GM18505 (cell line): ENCODE data around the gene KRT39.

Experiments
- ATAC-seq: cut with Tn5 transposase; IDR thresholded peaks from one replicate; pipeline ENCODE4 v1.9.1; 2021; ENCODE audit not compliant: unreplicated experiment
- POLR2A ChIP-seq: IDR thresholded peaks from 4 replicates; pipeline ENCODE4 v1.6.1; 2011; ENCODE audit warnings: borderline replicate concordance; ENCODE audit not compliant: insufficient read depth, insufficient read length; ENCODE audit errors: extremely low read depth

The KRT39 gene

DNA sequence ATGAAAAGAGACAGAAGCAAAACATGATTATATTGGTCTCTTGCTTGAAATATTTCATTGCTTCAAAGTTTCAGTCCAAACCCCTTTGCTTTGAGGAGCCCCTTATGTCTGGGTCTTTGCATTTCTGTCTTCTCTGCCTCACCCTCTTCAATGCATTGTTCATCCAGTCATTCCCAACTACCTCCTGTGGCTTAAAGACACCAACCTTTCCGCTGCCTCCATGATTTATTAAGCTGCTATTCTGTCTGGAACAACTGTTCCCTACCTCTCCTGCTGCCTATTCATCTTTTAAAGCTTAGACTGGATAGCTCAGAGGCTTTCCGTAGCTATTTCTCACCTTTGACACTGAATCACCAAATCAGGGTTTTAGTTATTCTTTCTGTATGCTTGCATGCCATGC, 30.6 kb upstream of the KRT39 start:
- no peak for TF ChIP-seq POLR2A
- no peak for ATAC-seq

GRCh38 chr17:40996829-40997228, 30.1 kb upstream of the KRT39 start:
- no peak for TF ChIP-seq POLR2A
- ATAC-seq: no peak

GRCh38 chr17:40995116-40995515, 28.4 kb upstream of the KRT39 start:
- no peak for ATAC-seq
- no peak for TF ChIP-seq POLR2A

- ATAC-seq: no peak
- no peak for TF ChIP-seq POLR2A
Observed at GRCh38 chr17:40993839-40994238, 27.1 kb upstream of the KRT39 start, which contains the start of gene KRTAP3-3. KRTAP3-3 (minus strand) TSS chr17:40994164; CDS start chr17:40994097, 67 bp downstream.

DNA sequence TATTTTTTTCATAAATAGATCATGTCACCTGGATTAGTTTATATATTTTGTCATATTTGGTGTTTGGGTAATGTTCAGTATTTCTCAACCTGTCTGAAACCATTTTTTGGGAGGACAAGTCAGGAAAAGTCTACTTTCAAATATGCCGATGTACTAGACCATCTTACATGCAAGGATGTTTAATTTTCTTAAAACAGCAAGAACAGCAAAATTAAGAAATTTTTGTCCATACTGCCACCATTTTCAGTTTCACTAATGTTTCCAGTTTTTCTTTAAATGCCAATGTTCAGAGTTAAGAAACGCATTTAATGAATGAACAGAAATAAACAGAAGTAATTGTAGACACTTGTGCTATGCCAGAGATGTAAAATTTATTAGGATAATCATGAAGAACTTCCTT, 26.3 kb upstream of the KRT39 start:
- TF ChIP-seq POLR2A: no peak
- ATAC-seq: no peak

- no peak for TF ChIP-seq POLR2A
- no peak for ATAC-seq
Observed at GRCh38 chr17:40992666-40993065, 25.9 kb upstream of the KRT39 start.

DNA sequence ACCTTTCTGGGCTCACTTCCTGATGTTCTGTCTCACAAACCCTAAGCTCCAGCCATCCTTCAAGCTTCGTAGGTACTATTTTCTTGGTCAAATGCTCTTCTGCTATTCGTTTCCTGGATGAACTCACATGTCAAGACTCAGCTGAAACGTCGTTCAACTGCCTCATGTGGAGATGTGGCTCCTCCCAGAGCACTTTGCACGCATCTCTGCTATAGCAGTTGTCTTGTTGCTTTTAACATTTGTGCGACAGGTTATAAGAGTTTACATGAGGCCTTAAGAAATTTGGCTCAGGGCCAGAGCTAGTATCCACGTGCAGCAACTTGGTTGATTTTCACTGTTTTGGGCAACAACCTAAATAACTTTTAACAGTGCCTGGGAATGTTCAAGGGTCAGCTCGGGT, 20.2 kb upstream of the KRT39 start:
- TF ChIP-seq POLR2A: no peak
- ATAC-seq: no peak

DNA sequence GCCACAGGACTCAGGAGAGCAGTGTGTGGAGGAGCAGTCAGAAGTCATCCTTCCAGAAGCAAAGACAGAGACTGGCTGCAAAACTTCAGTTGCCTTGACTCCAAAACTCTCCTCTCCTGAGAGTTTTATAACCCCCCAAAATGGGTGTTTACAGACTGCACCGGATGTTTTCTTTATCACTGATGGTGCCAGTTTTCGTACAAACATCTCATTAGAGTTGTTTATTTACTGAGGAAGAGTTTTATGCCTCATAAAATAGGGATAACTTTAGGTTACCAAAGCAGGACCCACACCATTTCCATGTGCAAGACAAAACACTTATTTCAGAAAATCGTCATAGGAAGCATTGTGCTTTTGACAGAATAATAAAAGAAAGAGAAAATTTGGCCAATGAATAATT, 17.5 kb upstream of the KRT39 start, which contains the start of gene KRT40:
TSS of gene KRT40 (minus strand) at position 101 of the 400 bp plus-strand sequence. CDS start at position 48, 53 bp downstream.
- no peak for TF ChIP-seq POLR2A
- ATAC-seq: no peak

DNA sequence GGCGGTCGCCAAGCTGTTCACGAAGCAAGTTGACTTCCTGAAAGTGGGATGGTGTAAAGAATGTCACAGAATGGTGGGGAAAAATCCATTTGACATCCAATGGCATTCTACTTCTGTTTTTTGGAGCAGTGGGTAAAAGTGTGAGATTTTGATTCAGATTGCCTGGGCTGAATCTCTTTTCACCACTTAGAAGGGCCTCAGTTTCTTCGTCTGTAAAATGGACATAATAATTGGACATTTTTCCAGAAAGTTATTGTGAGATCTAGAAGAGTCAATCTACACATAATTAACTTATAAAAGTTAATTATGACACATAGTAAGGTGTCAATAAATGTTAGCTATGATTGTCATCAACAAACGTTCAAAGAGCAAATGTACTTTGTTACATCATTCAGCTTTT, 14.4 kb upstream of the KRT39 start:
- ATAC-seq: no peak
- no peak for TF ChIP-seq POLR2A

DNA sequence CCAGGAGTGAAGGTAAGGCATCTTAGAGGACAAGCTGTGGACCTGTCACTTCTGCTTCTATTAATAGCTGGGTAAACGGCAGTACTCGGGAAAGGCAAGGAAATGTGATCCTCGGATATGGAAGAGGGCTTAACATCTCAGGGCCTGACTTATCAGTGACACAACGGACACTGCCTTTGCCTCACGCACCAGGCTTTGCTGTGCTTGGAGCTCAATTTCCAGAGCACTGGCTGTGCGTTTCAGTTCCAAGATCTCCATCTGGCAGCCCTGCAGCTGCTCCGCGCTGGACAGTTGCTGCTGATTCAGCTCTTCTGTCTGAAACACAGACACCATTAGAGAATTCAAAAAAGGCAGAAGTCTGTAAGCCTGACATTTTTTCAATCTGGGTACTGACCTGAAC, 13.8 kb upstream of the KRT39 start:
- no peak for ATAC-seq
- TF ChIP-seq POLR2A: no peak

- no peak for TF ChIP-seq POLR2A
- no peak for ATAC-seq
Observed at GRCh38 chr17:40980117-40980516, 13.4 kb upstream of the KRT39 start.

- TF ChIP-seq POLR2A: no peak
- no peak for ATAC-seq
Observed at GRCh38 chr17:40978575-40979151, 11.9 kb upstream of the KRT39 start.

- no peak for ATAC-seq
- no peak for TF ChIP-seq POLR2A
Observed at GRCh38 chr17:40975516-40975915, 8.8 kb upstream of the KRT39 start.

GRCh38 chr17:40974366-40974765, 7.6 kb upstream of the KRT39 start:
- ATAC-seq: no peak
- no peak for TF ChIP-seq POLR2A

DNA sequence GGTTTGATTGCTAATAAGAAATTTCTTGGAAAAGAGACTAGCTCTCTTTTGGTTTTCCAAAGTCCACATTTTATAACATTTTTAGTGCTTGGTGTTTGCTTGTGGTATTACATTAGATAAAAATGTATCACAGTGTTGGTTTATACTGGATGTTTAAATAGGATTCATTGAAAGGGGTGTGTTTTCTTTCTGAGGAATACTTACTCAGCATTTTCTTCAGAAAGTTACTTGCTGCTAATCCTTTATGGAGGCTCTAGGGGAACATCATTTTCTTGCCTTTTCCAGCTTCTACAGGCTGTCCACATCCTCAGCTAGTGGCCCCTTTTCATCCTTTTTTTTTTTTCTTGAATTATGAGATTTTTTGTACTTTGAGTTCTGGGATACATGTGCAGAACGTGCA, 834 bp upstream of the KRT39 start:
- ATAC-seq: no peak
- no peak for TF ChIP-seq POLR2A
